Measurements from ENCODE around the gene REEP3.

REEP3 gene

DNA sequence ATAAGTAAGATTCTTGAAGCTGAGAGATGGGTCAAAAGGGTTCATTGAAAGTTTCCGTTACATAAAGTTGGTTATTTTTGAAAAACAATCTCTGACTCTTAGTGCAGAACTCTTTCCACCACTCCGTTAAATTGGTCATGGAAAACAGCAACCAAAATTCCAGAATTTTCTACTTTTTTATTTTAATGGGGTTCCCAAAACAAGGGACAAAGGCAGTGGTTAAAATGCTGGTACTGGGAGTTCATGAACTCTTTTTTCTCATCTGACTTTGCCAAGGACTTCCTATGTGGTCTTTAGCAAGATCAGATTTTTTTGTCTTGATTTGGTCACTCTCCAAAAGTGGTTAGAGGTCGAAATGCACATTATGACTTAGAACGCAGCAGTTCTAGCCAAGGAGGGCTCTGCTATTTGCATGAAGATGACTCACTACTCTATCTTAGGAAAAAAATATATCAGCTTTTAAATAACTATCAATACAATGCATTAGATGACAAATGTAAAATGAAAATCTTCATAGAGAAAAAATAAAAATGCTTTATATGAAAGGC lies 145.7 kb downstream of the REEP3 start:
- H3K27me3 ChIP-seq (replicated peaks; ENCODE audit: insufficient read depth, low read length), result no peaks in the 10 kb centered on the region
- no peaks in the 10 kb centered on the region for H3K9me2 ChIP-seq (replicated peaks; ENCODE audit: insufficient read depth, low read length)
- H3K9me3 ChIP-seq (replicated peaks; ENCODE audit: insufficient read depth, low read length), result no peaks in the 10 kb centered on the region
- H3K4me3 ChIP-seq (ENCODE audit: low read length), result no peak overlapping the region
- TF ChIP-seq EZH2 (optimal IDR thresholded peaks at IDR 0.05; ENCODE audit: low read depth, low read length) (no peak), CTCF (IDR thresholded peaks at IDR 0.05; ENCODE audit: low read length) (no peak), EZH2phosphoT487 (IDR thresholded peaks at IDR 0.05; ENCODE audit: low read length) (no peak)
- H3K27ac ChIP-seq (ENCODE audit: low read length), result no peak overlapping the region
- no peaks in the 10 kb centered on the region for H3K36me3 ChIP-seq (replicated peaks; ENCODE audit: insufficient read depth, low read length)
- H3F3A ChIP-seq (ENCODE audit: insufficient read depth, low read length), result no peaks in the 10 kb centered on the region
- no peak for DNase-seq
- H3K79me2 ChIP-seq (ENCODE audit: low read length), result no peaks in the 10 kb centered on the region
- no peak overlapping the region for H2AFZ ChIP-seq (ENCODE audit: low read length)
- H3K9ac ChIP-seq (ENCODE audit: low read length), result no peak overlapping the region
- H4K20me1 ChIP-seq (ENCODE audit: insufficient read depth, low read length), result no peaks in the 10 kb centered on the region
- H3K4me1 ChIP-seq (ENCODE audit: low read length), result no peaks in the 10 kb centered on the region
- H3K4me2 ChIP-seq (ENCODE audit: low read depth, low read length), result no peak overlapping the region

- no peak for TF ChIP-seq CTCF (IDR thresholded peaks at IDR 0.05; ENCODE audit: low read length)
- TF ChIP-seq EZH2phosphoT487 (IDR thresholded peaks at IDR 0.05; ENCODE audit: low read length), result no peak
- TF ChIP-seq EZH2 (optimal IDR thresholded peaks at IDR 0.05; ENCODE audit: low read depth, low read length), result no peak
- H3F3A ChIP-seq (ENCODE audit: insufficient read depth, low read length), result no peaks in the 10 kb centered on the region
- H2AFZ ChIP-seq (ENCODE audit: low read length), result no peak overlapping the region
- no peaks in the 10 kb centered on the region for H3K9me3 ChIP-seq (replicated peaks; ENCODE audit: insufficient read depth, low read length)
- no peaks in the 10 kb centered on the region for H4K20me1 ChIP-seq (ENCODE audit: insufficient read depth, low read length)
- H3K9ac ChIP-seq (ENCODE audit: low read length), result no peak overlapping the region
- H3K27ac ChIP-seq (ENCODE audit: low read length), result no peak overlapping the region
- no peak for DNase-seq
- H3K36me3 ChIP-seq (replicated peaks; ENCODE audit: insufficient read depth, low read length), result no peaks in the 10 kb centered on the region
- no peaks in the 10 kb centered on the region for H3K9me2 ChIP-seq (replicated peaks; ENCODE audit: insufficient read depth, low read length)
- no peak overlapping the region for H3K4me2 ChIP-seq (ENCODE audit: low read depth, low read length)
- H3K79me2 ChIP-seq (ENCODE audit: low read length), result no peaks in the 10 kb centered on the region
- no peaks in the 10 kb centered on the region for H3K4me1 ChIP-seq (ENCODE audit: low read length)
- no peak overlapping the region for H3K4me3 ChIP-seq (ENCODE audit: low read length)
- no peaks in the 10 kb centered on the region for H3K27me3 ChIP-seq (replicated peaks; ENCODE audit: insufficient read depth, low read length)
These were observed 146.6 kb downstream of the REEP3 start for GRCh38 chr10:63667596-63668480.

DNA sequence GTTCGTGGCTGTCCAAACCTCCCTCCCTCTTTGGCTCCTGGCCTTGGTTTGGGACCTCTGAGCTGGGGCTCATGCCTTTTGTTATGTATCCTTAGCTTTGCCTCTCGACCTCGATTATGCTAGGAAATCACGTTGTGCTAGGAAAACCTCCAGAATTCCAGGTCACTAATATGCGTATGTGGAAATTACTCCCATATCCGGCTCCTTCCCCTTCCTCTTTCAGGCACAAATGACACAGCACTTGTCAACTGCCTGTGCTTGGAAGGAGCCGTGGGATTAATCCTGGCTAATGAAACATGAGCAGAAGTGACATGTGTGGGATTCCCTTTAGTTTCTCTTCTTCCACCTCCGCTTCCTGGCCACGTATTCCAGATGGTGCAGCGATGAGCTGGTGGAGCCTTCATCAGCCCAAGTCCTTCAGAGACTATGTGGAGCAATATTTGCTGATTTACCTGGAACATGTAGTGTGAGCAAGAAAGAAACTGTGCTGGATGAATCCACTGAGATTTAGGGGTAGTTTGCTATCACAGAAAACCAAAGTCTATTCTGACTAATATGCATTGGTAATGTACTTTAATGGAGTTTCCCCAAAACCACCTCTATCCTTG lies 149.2 kb downstream of the REEP3 start:
- DNase-seq, result no peak
- Histone ChIP-seq H2AFZ (ENCODE audit: low read length) (no peak overlapping the region), H4K20me1 (ENCODE audit: insufficient read depth, low read length) (no peaks in the 10 kb centered on the region), H3F3A (ENCODE audit: insufficient read depth, low read length) (no peaks in the 10 kb centered on the region), H3K4me3 (ENCODE audit: low read length) (no peak overlapping the region), H3K36me3 (replicated peaks; ENCODE audit: insufficient read depth, low read length) (no peaks in the 10 kb centered on the region), H3K79me2 (ENCODE audit: low read length) (no peaks in the 10 kb centered on the region), H3K27me3 (replicated peaks; ENCODE audit: insufficient read depth, low read length) (no peaks in the 10 kb centered on the region), H3K9ac (ENCODE audit: low read length) (no peak overlapping the region), H3K4me2 (ENCODE audit: low read depth, low read length) (no peak overlapping the region), H3K27ac (ENCODE audit: low read length) (no peak overlapping the region), H3K9me3 (replicated peaks; ENCODE audit: insufficient read depth, low read length) (no peaks in the 10 kb centered on the region), H3K9me2 (replicated peaks; ENCODE audit: insufficient read depth, low read length) (no peaks in the 10 kb centered on the region), H3K4me1 (ENCODE audit: low read length) (no peaks in the 10 kb centered on the region)
- TF ChIP-seq EZH2phosphoT487 (IDR thresholded peaks at IDR 0.05; ENCODE audit: low read length) (no peak), EZH2 (optimal IDR thresholded peaks at IDR 0.05; ENCODE audit: low read depth, low read length) (no peak), CTCF (IDR thresholded peaks at IDR 0.05; ENCODE audit: low read length) (no peak)

Measured in MM.1S (cell line).